ENCODE measurements around the gene NUMB.

- TF ChIP-seq POLR2A (IDR thresholded peaks at IDR 0.05) (no peak), CTCF (IDR thresholded peaks at IDR 0.05) (no peak)
These were observed 133.8 kb downstream of the NUMB start for GRCh38 chr14:73324533-73324932.
